Hematopoietic multipotent progenitor cell treated with erythropoietin and hydrocortisone succinate and interleukin-3 and kit ligand, for 8 days (in vitro differentiated cells): Measurements from ENCODE around the gene TCIRG1.
"Not testable (repeated sequence)": the region's sequence is repeated elsewhere in the genome, so short reads cannot be mapped to it uniquely, and the experiment has no call there.

Experiments used
- DNase-seq: peaks from one replicate; pipeline ENCODE4 v3.0.0-alpha.2; 2015

Gene TCIRG1, protein sequence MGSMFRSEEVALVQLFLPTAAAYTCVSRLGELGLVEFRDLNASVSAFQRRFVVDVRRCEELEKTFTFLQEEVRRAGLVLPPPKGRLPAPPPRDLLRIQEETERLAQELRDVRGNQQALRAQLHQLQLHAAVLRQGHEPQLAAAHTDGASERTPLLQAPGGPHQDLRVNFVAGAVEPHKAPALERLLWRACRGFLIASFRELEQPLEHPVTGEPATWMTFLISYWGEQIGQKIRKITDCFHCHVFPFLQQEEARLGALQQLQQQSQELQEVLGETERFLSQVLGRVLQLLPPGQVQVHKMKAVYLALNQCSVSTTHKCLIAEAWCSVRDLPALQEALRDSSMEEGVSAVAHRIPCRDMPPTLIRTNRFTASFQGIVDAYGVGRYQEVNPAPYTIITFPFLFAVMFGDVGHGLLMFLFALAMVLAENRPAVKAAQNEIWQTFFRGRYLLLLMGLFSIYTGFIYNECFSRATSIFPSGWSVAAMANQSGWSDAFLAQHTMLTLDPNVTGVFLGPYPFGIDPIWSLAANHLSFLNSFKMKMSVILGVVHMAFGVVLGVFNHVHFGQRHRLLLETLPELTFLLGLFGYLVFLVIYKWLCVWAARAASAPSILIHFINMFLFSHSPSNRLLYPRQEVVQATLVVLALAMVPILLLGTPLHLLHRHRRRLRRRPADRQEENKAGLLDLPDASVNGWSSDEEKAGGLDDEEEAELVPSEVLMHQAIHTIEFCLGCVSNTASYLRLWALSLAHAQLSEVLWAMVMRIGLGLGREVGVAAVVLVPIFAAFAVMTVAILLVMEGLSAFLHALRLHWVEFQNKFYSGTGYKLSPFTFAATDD

DNA sequence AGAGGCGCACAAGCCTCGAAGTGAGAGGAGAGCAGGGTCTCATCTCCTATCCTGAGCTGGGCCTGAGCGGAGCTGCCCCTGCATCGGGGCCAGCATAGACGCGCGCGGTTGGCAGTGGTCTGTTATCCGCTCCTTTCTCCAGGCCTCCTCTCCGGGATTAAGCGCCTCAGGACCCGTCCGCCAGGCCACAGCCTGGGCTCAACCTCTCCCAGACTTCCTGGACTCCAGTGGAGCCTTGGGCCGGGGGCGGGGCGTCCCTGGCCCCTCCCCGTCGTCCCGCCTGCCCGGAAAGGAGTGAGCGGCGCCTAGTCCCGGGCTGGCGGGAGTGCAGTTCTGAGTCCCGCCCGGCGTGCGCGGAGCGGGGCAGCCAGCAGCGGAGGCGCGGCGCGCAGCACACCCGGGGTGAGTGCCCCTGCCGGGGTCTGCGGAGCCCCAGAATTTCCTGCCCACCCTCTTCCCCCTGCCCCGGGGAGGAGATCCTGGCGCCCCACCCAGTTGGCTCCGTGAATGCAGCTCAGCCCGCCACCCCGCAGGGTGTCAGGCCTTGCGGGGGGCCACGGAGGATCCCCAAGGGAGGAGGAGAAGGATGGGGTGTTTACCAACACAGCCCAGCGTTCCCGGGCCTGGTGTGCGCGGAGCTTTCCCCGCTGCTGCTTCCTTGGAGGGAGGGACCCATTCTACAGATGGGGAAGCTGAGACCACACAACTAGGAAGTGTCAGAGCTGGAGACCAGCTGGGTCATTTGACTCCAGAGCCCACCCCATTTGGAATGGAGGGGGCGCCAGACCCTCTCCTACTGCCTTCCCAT lies at the start of gene TCIRG1:
Gene TCIRG1 (plus strand): TSS at position 308 of the 808 bp plus-strand sequence. CDS start 2,247 bp downstream, outside the sequence.
- DNase-seq = peak; percentile 84

DNA sequence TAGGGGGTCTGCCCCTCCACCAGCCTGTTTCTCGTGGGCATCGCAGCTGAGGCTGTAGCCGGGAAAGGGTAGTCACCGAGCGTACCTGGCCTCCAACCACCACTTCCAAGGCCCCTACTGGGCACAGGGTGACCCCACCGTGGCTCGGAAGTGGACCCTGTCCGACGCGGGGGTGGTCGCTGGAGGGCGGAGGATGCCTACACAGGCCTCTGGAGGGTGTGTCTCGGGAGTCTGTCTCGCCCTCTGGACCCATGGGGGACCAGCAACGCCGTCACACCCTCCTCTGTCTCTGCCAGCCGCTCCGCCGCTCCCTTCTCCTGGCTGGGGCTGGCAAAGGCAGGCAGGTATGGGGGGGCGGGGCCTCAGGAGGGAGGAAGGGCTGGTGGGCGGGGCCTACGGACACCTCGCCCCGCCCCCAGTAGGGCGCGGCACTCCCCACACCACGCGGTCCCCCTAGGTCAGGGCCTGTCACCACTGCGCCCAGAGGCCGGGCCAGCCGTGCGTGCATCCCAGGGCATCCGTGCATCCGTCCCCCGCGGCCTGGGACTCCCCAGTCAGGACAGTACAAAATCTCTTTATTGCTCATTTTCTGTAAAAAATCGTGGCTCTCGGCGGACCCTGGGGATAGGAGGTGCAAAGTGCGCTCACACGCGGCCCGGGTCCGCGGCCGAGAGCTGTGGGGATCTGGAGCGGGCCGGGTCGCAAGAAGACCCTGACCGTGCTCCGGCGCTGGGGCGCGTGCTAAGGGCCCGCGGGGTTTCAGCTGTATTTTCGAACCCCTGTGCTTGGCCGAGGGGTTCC lies 48.1 kb upstream of the TCIRG1 start:
- not testable (repeated sequence) for DNase-seq

DNA sequence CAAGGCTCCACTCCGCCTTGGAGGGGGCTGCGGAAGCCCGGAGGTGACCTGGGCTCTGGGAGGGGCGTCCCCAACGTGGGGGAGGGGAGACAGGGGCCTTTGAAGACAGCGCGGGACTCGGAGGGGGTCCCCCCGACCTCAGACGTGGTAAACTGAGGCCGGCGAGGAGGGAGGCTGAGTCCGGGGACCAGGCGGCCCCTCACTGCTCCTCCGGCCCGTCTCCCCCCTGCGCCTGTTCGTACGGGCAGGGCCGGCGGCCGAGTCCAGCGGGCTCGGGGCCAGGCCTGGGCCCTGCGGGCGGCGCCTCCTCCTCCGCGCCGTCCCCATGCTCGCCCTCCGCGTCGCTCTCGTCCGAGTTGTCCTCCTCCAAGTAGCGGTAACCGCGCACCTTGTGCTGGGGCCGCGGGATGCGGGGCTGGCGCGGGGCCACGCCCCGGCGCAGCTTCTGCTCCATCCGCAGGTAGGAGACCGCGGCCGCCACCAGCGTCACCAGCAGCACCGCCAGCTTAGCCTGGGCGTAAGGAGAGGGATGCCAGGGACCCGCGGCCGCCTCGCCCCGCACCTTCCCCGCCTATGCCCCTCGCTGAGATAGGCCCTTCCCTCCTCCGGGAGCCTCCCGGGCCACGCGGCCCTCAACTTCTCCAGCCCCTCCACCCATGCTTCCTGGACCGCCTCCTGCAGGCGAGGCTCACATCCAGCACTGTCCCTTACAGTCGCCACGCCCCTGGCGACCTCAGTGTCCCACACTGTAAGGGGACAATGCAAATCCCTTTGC lies 47.3 kb upstream of the TCIRG1 start:
- not testable (repeated sequence) for DNase-seq

DNA sequence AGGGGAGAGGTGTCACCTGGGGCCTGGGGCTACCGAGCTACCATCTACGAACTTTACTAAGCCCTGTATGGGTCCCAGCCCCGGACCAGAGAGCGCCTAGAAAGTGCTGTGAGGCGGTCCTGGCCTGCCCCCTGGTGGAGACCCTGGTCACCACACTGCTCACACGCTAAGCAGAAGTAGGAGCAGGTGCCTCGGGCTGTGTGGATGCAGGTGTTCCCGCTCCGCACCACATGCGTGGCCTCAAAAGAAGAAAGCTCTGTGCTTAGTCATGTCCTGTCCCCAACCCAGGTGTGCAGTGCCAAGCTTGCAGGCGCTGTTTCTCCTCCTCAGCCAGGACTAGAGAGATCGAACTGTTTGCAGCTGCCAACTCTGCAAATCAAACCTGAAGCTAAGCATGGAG lies 45.0 kb upstream of the TCIRG1 start:
- not testable (repeated sequence) for DNase-seq

DNA sequence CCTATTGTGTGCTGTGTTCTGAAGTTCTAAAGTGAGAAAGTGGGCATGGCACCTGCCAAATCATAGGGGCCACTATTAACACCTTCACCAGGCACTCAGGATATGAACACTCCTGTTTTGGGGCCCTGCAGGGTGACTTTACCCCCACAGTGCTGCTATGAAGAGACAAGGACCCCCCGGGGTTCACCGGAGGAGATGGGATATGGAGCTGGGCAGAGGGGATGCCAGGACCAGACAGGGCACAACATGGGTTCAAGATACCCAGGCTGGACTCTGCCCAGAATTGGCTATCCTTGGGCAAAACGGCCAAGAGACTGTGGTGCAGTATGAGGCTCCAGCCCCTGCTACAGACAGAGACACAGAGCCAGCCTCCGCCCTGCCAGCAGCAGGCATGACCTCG lies 44.4 kb upstream of the TCIRG1 start:
- not testable (repeated sequence) for DNase-seq

DNA sequence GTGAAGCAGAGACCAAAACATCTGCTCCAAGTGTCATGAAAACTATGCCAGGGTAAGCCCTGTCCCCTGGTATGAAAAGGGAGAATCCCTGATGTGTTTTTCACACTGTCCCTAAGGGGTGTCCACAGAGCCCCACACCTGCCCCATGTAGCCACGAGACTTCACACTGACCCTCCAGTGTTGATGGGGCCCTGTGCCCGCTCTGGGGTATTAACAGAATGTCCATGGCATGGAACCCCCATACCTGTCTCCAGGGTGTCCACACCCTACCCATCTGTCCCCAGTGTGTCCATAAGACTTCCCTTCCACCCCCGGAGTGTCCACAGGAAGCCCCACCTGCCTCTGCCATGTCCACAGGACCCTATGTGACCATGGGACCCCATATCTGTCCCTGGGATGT lies 43.7 kb upstream of the TCIRG1 start:
- not testable (repeated sequence) for DNase-seq

DNA sequence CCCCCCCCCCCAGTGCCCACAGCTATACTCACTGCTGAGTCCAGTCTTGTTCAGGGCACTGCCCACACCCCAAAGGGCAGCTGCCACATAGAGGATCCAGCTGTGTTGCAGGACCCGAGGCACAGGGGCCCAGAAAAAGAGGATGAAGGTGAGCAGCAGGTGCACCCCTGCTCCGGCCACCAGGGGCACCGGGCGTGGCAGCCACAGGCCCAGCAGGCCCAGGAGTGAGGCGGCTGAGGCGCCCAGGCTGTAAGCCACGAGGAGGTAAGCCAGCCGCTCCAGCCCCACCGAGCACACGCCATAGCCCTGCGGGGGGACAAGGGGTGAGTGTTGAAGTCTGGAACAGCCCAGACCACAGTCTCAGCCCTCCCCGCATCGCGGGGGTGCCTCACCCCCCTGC lies 43.2 kb upstream of the TCIRG1 start:
- DNase-seq = not testable (repeated sequence)

DNA sequence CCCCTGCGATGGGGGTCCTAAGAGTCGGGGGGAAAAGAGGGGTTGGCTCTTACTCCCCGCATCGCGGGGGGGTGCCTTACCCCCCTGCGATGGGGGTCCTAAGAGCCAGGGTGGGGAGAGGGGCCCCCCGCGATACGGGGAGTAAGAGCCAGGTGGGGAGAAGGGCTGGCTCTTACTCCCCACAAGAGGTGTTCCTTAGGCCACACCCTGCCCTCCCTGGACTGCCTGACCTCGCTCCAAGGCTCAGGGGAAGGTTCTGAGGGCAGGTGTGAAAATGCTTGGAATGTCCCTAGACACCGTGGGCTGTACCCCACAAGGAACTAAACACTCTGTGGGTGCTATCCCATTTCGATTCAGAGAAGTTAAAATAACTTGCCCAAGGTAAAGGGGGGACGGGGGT lies 42.8 kb upstream of the TCIRG1 start:
- DNase-seq = no peak

DNA sequence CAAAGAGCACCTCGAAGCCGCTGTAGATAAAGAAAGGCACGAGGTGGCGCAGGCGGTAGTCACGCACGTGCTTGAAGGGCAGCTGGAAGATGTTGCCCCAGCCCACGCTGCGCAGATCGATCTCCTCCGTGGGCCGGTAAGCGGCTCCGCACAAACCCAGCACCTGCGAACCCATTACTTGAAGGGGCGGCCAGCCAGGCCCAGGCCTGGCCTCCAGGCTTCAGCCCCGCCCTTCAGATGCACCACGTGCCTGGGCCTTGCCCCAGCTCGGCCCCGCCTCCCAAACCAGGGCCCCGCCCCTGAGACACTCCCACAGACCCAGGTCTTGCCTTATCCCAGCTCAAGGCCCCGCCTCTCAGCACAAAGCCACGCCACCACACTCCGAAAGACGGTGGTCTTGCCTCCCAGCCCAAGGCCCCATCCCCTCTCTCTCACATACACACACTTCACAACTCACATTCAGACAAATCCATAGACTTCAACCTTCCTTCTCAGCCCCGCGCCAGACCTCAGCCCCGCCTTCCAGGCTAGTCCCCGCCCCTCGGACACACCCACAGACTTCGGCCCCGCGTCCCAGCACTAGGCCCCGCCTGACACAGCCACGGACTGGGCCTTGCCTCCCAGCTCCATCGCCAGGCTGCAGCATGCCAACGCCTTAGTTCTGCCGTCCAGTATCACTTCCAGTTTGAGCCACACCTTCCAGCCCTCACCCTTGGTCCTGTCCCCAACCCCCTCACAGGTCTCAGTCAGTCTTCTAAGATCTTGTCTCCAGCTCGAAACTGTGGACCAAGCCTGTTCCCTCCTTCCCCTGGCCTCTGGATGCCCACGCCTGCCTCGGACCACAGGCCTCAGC lies 42.0 kb upstream of the TCIRG1 start:
- DNase-seq = peak; percentile 82

DNA sequence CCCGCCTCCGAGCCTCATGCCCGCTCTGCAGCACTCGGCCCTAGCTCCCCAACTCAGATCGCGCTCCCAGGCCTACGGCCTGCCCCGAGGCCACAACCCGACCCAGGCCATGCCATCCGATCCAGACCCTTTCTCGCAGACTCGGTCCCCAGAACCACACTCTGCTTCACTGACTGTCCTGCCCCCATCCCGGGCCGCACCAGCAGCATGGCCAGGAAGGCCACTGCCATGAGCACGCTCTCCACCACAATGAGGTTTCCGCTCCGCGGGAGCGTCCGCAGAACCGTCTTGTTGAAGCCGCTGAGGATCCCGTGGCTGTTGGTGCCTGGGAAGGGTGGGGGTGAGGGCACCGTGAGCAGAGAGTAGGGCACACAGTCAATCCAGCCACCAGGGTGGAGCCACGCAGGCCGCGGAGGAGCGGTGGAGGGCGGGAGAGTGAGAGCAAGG lies 41.3 kb upstream of the TCIRG1 start:
- DNase-seq = no peak

DNA sequence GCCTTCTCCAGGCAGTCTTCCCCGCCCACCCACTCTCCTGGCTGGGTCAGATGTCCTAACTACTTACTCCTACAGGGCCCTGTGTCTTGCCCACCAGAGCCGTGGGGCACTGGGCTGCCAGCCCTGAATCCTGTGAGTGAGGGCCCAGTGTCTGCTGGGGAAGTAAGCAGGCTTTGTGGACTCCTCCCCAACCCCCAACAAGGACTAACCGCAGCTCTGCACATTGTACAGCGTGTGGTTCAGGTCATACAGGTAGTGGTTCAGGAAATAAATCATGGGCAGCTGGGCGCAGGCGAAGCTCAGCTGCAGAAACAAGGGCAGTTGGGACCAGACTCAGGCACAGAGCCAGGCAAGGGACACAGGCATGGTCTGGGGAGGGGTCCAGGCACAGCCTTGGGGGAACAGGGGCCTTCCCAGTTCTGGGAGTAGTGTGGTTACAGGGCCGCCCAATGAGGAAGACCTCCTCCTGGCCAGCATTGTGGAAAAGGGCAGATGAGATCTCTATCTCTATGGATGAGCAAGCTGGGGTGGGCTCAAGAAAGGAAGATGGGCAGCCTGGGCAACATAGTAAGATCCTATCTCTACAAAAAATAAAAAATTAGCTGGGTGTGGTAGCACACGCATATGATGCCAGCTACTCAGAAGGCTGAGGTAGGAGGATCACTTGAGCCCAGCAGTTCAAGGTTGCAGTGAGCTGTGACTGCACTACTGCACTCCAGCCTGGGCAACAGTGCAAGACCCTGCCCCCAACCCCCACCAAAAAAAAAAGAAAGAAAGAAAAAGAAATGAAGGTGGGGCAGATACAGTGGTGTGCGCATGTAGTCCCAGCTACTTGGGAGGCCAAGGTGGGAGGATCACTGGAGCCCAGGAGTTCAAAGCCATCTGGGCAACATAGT lies 40.4 kb upstream of the TCIRG1 start:
- no peak for DNase-seq

DNA sequence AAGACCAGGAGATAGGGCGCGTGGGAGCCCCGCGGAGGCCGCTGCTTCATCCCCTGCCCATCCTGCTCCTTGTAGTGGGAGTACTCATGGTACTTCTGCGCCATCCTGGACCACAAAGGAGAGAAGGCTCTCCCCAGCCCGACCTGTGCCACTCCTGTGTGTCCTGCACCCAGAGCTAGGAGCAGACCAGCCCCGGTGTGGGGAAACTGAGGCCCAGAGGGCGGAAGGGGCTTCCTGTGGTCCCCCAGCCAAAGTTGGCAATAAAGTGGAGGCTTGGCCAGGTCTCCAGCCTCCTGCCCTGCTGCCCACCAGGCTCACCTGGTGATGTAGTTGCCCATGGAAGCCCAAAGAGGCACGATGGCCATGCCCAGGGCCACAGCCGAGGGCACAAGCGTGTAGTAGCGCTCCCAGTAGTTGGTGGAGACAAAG lies 39.6 kb upstream of the TCIRG1 start:
- DNase-seq = no peak

DNA sequence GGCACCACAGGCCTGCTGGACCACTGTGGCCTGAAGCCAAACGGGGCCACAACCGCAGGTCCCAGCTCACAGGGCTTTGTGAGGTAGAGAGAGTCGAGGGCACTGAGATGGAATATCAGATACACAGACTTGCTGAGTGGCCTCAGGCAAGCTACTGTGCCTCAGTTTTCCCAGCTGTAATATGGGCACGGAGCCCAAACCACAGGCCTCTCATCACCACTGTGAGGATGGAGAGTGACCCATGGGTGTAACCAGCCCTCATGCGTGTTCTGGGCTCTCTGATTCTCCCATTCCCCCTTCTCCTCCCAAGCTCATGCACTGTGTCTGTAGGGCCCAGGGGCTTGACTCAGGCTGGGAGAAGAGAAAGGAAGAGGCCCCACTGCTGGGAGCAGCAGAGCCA lies 39.1 kb upstream of the TCIRG1 start:
- no peak for DNase-seq

DNA sequence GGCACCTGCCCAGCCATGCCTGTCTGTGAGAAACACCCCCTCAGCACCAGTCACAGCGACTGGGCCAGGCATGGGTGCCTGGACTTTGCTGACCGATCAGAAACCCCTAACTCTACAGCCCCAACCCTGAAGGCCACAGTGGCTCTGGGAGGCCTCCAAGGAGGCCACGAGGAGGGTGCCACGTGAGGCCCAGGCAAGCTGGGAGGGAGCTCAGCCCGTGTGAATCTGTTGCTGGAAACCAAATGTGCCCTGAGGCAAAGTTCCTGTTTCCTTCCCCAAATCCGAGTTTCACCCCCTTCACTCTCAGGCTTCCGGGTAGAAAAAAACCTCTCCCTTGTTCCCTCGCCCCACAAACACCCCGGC lies 36.3 kb upstream of the TCIRG1 start:
- no peak for DNase-seq

DNA sequence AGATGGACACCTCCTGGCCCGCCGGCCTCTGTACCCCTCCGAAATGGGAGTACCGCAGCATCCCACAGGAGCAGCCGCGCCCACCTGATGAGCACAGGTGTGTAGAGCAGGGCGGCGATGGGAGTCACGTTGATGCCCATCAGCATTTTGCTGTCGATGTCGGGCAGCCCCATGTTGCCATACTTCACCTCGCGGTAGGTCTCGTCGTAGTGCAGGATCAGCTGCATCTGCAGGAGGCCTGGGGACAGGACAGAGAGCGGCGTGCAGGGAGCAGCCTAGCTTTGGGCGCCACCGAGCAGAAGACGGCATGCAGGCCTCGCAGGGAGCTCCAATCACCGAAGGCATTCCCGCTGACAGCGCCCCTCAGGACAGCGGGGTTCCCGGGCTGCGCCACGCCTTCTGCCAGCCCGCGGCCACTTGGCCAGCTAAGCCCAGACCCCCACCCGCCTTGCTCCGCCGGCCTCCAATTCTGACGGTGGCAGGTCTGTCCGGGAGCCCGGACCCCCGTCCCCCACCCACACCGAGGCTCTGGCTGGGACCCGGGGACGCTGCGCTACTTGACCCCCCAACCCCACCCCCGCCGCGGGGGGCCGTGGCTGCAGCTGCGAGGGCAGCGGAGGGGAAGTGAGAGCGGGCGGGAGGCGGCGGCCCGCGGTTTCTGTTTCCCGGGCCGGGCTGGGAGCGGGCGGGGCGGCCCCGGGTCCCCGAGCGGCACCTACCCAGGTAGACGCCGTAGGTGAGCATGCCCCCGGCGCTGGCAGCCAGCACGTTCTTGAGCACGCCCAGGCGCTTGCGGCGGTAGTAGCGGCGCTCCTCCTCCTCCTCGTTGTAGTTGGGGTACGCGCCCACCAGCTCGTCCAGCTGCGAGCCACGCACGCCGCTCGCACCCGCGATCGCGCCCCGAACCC lies 35.6 kb upstream of the TCIRG1 start:
- no peak for DNase-seq

DNA sequence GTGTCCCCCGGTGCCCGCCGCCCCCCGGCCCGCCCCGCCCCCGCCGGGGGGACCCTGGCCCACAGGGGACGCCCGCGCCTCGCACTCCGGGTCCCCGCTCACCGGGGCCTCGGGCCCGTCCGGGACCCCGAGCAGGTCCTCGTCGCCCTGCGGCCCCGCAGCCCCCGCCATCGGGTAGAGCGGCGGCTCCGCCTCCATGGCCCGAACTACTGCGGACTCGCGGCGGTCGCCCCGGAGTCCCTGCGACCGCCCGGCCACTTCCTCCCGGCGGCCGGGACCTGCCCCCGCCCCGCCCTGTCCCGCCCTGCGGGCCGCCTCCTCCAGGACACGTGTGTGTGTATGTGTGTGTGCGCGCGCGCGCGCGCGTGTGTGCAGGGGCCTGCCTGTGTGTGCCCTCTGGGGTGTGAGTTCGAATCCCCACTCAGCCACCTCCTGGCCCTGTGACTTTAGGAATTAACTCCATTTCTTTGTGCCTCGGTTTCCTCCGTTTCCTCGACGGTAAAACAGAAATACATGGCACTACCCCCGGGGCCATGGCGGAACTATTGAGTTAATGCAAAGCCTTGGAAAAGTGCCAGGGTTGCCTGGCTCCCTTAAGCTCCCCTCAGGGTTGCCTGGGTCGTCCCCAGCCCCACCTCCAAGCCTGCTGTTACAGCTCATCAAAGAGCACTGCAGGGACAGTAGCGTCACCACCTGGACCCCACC lies 34.8 kb upstream of the TCIRG1 start, which contains the start of gene UNC93B1:
Gene UNC93B1 (minus strand): TSS at position 252 of the 705 bp plus-strand sequence. CDS start 54 bp downstream, at position 198.
- DNase-seq = peak; percentile 90
